GM21723 (cell line): ENCODE data around the gene RALB.

Source experiments
- ATAC-seq: cut with Tn5 transposase; IDR thresholded peaks from one replicate; pipeline ENCODE4 v1.9.1; 2021; ENCODE audit warnings: mild to moderate bottlenecking, moderate library complexity; ENCODE audit not compliant: unreplicated experiment

RALB gene

DNA sequence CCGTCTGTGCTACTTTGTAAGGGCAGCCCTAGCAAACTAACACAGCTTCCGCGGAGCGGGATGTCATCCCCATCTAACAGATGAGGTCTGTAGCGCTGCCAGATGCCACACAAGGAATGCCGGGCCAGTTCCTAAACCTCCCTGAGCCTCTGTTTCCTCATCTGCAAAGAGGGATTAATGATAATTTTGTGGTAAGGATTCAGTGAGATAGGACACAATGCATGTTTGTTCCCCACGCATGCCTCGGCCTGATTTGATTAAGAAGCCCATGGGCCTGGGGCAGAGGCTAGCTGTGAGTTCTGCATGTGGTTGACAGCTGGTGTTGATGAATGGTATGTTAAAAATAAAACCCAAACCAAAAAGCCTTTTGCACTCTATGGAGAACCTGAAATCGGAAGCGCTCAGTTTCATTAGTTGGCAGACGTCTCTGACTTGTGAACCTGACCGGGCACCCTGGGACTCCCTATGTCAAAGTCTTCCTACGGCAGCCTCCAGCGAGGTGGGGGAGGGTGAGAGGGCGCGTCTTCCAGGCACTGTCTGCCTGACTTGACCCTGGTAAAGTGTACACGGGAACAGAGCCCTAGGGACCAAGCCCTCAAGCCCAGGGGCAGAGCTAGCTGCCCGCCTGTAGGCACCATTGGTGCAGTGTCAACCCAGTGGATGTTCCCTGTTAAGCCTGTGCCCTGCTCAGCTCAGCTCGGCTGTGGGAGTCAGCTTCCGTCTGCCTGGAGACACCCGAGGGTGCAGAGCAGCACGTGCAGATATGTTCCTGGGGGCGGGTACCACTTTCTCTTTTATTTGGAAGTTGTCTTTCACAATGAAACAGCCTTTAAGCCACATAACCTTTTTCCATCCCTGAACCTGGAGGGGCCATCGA, 78.5 kb downstream of the RALB start:
- ATAC-seq = no peak

DNA sequence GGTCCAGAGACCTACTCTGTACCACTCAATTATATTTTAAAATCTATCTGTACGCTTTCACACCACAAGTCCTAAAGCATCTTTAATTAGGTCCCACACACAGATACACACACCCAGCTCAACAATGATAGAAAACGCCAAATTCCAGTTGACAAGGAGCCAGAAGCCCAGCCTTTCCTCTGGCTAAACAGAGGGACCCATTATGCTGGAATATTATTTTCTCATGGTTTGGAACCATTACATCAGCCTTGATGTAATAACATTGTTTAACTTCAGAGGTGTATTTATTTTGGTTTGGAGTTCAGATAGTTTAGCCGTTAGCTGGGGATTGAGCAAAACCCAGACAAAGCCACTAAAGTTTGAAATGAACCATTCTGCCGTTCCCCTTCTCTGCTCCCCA, 79.3 kb downstream of the RALB start:
- ATAC-seq = no peak

GRCh38 chr2:120332384-120332783, 79.7 kb downstream of the RALB start:
- no peak for ATAC-seq

GRCh38 chr2:120334068-120334467, 81.4 kb downstream of the RALB start:
- no peak for ATAC-seq

- no peak for ATAC-seq
These were observed 84.1 kb downstream of the RALB start for GRCh38 chr2:120336749-120337148.

DNA sequence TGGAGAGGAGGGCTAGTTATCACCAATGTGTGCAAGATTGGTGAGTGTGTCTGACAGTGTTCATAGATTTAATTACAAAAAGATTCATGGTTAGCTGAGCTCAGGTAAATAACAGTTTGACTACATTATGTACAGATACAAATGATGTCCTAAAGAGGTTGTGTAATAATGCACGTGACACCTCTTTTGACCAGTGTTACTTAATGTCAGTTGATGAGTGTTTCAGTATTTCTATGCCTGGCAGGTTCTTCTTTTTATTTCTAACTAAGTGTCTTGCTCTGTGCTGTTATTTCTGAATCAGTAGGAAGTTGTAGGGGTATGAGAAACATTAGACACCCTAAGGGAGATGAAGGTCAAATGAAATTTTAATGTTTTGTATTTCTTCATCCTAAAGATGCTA, 85.4 kb downstream of the RALB start:
- no peak for ATAC-seq

- no peak for ATAC-seq
These were observed 89.3 kb downstream of the RALB start for GRCh38 chr2:120341977-120342376.

DNA sequence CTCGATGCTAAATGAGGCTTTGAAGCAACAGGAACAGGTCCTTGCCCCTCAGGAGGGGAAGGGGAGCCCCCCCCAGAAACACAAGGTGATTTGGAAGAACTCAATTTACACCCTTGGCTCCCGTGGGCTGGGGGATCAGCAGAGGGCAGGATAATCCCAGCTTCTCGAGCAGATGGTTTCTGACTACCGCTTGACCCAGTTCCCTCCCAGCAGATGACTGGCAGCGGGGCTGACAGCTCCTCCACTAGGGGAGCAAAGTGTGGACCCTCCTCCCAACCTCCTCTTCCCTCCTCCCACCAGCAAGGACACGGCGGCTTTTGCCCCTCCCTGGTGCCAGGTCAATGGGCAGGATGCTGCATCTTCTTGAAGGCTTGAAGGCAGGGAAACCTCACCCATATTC, 89.8 kb downstream of the RALB start:
- no peak for ATAC-seq

- ATAC-seq = peak; percentile 9
These were observed 90.4 kb downstream of the RALB start for GRCh38 chr2:120343100-120343432.

- peak; percentile 67 for ATAC-seq
These were observed 90.9 kb downstream of the RALB start for GRCh38 chr2:120343433-120344105.
